ENCODE measurements around the gene GRK5.
A peak's percentile ranks its signal among the peaks of the same experiment; 100 is the strongest.
"Not testable (repeated sequence)": the region's sequence is repeated elsewhere in the genome, so short reads cannot be mapped to it uniquely, and the experiment has no call there.

The GRK5 gene

DNA sequence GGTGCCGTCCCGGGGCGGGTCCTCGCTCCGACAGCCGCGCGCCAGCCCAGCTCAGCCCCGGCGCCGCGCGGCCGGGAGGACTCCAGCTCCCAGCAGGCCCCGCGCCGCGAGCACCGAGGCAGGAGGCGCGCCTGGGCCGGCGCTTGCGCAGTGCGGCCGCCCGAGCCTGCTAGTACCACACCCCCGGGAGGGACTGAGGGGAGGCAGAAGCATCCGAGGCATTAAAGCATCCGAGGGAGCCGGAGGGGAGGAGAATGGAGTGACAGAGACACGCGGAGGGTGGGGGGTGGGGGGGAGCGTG, at the start of gene GRK5:
Gene GRK5, plus strand, starts transcription at position 206 of the 301 bp plus-strand sequence. CDS start 347 bp downstream, outside the sequence.
- peak within 1 kb of the TSS; percentile 88 to 99 (median 97) for H3K27ac ChIP-seq
- peak within 1 kb of the TSS; percentile 57 to 95 (median 74) for H3K4me3 ChIP-seq

DNA sequence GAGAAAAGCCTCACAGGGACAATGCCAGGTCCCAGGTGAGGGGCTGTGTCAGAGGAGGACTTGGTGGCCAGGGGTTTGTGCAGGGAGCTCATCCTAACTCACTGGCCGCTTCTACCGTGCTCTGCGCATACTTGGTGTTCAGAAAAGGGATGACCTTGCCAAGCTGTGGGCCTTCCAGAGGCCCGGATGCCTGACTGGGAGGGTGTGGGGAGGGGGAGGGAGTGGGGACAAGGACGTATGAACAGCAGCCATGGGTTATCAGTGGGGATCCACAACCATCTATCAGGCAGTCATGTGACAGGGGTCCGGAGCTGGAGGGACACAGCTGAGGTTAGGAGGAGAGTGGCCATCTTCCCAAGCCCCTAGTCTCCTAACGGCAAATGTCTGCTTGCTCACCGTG, 48.0 kb upstream of the GRK5 start:
- Histone ChIP-seq H3K4me3 (no peak overlapping the region), H3K27ac (no peak overlapping the region)

DNA sequence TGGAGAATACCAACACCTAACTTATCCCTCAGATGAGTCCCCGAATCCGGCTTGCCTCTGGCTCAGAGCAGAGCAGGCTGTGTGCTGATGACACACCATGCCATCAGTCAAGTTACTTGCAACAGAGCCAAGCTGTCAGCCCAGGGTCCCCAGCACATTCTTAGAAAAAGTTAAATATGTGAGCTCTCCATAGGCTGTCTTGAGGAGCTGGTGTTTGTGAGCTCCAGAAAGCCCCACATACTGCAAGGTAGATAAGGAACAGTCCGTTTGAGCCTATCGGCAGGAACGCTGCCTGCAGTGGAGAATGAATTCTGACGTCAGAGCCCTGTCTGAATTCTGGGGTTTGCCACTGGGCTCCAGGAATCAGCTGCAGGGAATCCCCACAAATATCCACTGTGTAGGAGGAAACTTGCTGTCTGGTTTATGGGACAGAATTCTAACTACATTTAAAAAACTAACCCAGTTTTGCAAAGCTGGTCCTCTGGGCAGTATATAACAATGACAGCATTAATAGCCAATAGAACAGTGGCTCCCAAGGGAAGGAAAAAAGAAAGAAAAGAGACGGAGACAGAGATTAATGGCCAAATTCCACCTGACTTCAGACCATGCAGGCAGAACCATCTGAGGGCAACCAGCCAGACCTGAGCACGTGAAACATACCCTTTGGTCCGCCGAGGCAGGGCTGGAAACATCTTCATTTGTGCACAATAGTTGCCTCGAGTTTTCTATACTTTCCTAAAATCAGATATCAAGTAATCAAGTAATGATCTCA, 45.5 kb upstream of the GRK5 start:
- H3K27ac ChIP-seq: no peak overlapping the region
- H3K4me3 ChIP-seq: no peak overlapping the region

DNA sequence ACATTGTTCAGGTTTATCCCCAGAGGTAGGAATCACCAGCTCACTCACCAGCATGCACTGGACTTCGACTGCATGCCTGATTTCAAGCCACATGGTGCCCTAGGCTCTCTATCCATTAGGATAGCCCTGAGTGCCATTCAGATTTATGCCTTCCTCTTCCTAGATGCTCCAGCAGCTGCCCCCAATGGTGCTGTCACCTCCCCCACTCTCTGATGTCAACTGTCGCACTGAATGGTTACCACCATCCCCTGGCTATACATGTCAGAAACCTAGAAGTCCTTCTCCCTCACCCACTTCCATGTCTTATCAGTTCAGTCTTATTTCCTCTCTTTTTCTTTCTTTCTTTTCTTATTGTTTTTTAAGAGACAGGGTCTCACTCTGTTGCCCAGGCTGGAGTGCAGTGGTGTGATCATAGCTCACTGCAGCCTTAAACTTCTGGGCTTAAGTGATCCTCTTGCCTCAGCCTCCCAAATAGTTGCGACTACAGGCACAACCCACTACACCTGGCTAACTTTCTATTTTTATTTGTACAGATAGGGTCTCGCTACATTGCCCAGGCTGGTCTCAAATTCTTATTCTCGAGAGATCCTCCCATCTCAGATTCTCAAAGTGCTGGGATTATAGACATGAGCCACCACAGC, 44.8 kb upstream of the GRK5 start:
- no peak overlapping the region for H3K27ac ChIP-seq
- no peak overlapping the region for H3K4me3 ChIP-seq

DNA sequence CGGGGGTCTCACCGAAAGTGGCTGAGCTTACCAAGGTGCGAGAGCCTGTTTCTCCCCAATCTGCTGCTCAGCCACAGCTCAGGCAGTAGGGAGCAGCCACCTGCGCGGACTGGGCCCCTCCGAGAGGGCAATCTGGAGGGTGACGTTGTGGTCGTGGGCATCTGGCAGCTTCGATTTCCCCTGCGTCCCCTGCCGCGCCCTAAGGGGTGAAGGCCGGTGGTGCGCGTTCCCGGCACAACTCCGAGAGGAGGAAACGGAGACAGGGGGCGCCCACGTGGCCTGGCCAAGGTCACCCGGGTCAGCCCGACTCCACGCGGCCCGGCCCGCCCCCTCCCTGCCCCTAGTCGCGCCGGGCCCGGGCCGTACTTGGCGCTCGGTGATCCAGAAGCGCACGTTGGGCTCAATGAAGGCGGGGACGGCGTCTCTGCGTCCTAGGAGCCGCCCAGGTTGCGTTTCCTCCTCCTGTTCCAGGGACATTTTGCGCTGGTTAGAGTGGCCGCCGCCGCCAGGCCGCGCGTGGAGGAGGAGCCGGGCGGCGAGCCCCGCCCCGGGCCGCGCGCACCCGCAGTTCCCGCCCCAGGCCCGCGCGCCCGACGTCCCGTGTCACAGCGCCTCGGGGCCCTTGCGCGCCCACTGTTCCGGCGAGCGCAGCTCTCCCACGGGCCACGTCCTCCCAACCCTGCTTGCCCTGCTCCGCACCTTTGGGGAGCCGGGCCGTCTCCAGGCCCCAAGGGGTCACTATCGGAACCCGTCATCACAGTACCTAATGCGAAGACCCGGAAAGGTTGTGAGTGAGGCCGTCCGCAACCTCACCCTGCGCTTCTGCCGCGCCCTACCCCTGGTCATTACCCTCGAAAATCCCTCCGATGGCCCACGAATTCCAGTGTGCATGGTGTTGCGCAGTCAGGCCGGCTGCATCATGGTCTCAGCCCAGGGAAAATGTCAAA, 41.9 kb upstream of the GRK5 start, which contains the start of gene SFXN4:
Gene SFXN4, minus strand, starts transcription at position 544 of the 947 bp plus-strand sequence. Its CDS starts 67 bp downstream, at position 477.
- Histone ChIP-seq H3K4me3 (peak within 1 kb of the TSS; percentile 58 to 88 (median 77)), H3K27ac (peak within 1 kb of the TSS; percentile 53 to 96 (median 88))

DNA sequence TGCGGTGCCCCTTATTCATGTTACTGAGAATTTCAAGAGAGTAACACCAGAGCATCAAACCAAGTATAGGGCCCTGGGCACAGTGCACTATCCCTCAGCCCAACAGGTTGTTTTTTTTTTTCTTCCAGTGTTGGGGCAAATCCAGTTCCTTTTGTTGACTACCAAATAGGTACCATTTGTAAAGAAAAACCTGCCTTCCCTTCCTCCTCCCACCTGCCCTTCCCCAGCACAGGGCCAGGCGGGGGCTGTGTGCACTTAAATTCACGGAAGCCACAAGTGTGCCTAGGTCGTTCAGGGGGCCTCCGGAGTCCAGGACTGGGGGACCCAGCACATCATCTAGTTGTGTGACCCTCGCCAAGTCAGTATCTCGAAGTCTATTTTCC, 41.3 kb upstream of the GRK5 start:
- peak overlapping the region; percentile 58 to 88 (median 77) for H3K4me3 ChIP-seq
- peak overlapping the region; percentile 43 to 96 (median 88) for H3K27ac ChIP-seq

DNA sequence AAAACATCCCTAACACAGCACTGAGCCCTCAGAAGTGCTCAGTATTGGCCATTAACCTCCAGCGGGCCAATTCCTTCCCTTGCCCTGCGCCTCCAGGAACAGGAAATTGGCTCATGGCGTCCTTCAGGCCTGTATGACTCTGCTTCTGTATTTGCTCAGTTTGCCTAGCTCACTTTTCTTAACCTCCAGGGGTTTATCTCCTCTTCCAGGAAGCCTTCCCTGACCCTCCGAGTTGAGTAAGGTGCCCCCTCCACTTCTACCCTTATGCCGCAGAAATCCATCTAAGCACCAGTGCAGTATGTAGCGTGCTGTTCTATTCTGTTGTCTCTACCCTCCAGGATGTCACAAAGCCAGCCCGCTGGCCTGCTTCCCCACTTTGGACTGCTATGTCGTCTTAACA, 40.8 kb upstream of the GRK5 start:
- peak overlapping the region in 8 of 21 experiments; percentile 12 to 93 (median 90) for H3K27ac ChIP-seq
- no peak overlapping the region for H3K4me3 ChIP-seq

DNA sequence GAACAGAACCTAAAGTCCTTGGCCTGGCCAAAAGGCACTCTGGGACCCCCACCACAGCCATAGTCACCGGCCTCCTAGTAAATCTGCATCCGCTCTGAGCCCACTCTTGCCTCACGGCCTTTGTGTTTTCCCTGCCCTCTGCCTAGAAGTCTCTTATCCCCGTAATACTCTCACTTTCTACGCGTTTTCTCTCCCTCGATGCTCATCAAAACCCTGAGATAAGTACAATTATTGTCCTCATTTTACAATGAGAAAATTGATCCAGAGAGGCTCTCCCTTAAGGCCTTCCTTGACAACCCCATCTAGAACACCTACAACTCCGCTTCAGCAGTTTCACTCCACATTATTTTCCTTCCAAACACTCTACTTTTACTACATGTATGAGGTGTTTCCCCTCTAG, 40.3 kb upstream of the GRK5 start:
- Histone ChIP-seq H3K4me3 (no peak overlapping the region), H3K27ac (peak overlapping the region in 3 of 21 experiments; percentile 12 to 92 (median 88))

DNA sequence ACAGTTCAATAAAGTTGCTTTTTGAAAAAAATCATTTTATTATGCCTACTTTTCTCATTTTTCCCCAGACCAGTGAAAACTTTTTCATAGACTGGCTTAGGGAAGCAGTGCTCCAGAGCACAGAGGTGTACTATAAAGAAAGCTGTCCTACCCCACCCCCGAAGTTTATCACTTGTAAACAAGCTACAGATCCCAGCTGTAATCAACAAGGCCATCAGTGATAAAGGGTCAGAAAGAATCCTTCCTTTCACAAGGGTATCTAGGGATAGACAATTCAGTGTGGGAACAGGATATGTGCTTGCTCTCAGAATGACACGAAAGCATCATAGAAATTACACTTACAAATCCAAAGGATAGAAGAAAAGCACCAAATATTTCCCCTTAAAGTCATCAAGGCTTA, 33.3 kb upstream of the GRK5 start:
- Histone ChIP-seq H3K4me3 (no peak overlapping the region), H3K27ac (no peak overlapping the region)

DNA sequence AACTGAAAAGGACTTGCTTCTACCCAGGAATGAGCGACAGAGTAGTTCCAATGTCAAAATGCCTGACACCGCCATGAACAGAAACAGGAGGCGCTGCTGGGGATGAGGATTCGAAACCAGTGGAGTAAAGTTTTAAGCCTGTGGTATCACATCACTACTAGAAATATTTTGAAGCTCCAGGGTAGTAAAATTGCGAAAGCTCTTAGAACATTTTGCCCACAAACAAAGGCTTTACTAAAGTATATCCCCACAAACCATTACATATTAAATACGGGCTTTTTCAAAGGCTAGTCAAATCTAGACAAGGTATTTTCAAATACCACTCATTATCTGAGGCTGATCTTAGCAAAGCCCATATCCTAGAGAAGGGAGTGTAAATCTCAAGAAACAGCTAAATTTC, 31.2 kb upstream of the GRK5 start:
- Histone ChIP-seq H3K27ac (peak overlapping the region in 1 of 21 experiments; percentile 2), H3K4me3 (no peak overlapping the region)

DNA sequence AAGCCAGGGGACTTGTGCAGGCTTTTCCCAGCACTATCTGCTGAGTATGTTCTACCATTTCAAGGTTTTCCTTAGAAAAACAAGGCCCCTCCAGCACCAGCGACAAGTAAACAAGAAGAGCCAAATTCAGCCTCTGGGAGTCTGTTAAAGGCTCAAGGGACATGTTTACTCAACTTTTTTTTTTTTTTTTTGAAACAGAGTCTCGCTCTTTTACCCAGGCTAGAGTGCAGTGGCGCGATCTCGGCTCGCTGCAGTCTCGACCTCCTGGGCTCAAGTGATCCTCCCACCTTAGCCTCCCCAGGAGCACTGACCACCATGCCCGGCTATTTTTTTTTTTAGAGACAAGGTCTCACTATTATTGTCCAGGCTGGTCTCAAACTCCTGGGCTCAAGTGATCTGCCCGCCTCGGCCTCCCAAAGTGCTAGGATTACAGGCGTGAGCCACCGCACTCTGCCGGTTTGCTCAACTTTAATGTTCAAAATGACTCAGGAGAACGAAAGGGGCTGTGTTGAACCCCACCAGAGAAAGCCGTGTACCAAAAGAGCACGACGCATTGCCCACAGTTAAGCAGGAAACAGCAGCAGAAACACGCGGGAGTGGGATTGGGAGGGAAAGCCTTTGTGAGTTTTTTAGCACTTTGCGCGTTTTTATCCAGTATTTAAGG, 29.5 kb upstream of the GRK5 start:
- Histone ChIP-seq H3K4me3 (peak overlapping the region; percentile 43 to 91 (median 70)), H3K27ac (peak overlapping the region in 19 of 21 experiments; percentile 82 to 99 (median 90))

DNA sequence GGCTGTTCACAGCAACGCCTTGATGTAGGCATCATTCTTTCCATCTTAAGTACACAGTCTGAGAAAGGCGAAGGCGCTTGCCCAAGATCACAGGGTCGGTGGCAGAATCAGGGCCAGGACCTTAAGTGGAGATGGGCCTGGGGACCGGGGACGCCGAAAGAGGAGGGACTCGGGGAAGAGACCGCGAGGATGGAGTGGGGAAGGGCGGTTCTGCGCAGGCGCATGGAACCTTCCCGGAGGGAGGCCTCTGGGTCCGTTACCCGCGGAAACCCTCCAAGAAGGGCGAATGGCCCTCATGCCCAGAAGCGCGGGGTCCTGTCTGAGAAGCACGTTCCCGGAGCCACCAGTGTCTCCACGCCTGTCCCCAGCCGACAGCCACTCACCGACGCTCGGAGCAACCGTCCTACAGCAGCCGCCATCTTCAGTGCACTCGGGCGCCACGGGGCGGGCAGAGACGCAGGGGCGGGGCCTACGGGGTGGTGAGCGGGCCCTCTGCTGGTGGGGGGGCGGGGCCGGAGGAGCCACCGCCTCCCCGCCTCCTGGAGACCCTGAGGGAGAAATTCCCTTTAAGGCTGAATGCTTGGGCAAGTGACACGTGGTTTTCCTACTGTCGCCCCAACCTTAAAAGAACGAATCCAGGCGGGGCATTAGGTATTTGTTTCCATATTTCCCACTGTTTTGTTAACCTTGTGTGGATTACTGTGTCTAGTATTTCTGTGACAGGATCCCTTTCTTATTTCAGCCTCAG, 28.8 kb upstream of the GRK5 start, which contains the start of gene PRDX3:
Gene PRDX3, minus strand, starts transcription at position 441 of the 748 bp plus-strand sequence. Its CDS starts 22 bp downstream, at position 419.
- Histone ChIP-seq H3K4me3 (peak within 1 kb of the TSS; percentile 43 to 91 (median 70)), H3K27ac (peak within 1 kb of the TSS; percentile 41 to 99 (median 90))

DNA sequence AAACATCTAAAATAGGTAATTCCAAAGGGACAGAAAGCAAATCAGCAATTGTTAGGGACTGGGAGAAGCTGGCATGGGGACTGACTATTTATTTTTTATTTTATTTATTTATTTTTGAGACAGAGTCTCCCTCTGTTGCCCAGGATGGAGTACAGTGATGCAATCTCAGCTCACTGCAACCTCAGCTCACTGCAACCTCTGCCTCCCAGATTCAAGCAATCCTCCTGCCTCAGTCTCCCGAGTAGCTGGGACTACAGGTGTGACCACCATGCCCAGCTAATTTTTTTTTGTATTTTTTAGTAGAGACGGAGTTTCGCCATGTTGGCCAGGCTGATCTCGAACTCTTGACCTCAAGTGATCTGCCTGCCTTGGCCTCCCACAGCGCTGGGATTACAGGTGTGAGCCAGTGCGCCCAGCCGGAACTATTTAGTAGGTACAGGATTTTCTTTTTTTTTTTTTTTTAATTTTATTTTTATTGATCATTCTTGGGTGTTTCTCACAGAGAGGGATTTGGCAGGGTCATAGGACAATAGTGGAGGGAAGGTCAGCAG, 26.4 kb upstream of the GRK5 start:
- not testable (repeated sequence) for H3K27ac ChIP-seq, H3K4me3 ChIP-seq

DNA sequence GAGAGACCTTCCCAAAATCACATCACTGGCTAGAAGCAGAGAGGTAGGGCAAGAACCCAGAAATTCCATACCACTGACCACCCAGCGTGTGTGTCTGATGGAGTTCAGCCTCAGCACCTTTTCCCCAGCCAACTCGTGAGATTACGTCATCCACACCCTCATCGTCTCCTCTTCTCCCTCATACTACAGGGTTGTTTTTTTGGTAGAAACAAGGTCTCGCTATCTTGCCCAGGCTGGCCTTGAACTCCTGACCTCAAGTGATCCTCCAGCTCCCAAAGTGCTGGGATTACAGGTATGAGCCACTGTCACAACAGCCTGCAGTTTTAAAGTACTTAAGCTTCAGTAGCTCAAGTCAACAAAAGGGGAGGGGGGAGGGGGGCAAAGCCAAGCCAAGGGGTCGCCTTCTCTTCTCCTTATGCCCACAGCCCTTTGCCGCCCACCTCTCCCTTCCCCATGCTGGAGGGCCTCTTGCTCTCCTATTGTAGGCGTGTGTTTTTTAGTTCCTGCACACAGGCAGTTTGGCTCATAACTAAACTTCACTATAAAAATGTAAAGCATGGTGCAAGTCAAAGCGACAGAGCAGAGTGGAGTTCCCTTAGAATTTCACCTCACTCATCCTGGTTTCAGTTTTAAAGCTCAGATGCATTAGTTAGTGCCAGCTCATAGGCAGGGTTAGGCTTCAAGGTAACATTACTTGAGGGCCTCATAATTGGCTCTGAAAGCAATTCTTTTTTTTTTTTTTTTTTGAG, 23.5 kb upstream of the GRK5 start:
- Histone ChIP-seq H3K4me3 (no peak overlapping the region), H3K27ac (no peak overlapping the region)

DNA sequence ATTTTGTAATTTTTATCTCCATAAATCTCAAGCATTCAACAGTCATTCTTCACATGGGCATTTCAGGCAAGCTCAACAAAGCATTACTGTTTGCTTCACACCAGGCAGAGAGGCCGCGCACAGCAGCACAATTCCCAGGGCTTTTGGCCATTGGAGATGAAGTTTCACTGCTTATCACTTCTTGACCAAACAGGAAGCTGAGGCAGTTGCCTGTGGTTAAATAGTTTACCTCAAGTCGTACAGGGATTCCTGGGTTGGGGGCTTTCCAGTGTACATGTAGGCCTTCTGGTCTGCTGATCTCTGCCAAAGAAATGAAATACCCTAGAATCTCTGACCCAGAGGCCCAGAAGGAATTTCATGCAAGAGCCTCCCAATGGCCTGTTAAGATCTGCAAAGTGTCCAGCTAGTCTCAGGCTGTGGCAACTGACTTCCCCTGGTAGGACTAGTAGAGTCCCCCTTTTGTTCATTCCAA, 17.5 kb upstream of the GRK5 start:
- Histone ChIP-seq H3K4me3 (no peak overlapping the region), H3K27ac (no peak overlapping the region)

DNA sequence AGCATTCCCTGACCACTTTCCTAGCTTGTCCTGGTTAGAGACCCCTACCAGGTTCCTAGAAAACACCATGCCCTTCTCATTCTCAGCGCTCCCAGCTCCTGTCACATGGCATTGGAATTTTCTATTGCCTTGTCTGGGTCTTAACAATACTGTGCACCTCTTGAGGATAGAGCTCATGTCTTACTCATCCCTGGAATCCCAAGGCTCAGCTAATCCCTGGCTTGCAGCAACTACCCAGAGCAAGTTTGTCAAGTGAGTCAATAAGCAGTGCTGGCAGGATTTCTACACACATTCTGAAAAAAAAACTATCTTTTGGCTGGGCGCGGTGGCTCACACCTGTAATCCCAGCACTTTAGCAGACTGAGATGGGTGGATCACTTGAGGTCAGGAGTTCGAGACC, 17.0 kb upstream of the GRK5 start:
- no peak overlapping the region for H3K27ac ChIP-seq
- no peak overlapping the region for H3K4me3 ChIP-seq

DNA sequence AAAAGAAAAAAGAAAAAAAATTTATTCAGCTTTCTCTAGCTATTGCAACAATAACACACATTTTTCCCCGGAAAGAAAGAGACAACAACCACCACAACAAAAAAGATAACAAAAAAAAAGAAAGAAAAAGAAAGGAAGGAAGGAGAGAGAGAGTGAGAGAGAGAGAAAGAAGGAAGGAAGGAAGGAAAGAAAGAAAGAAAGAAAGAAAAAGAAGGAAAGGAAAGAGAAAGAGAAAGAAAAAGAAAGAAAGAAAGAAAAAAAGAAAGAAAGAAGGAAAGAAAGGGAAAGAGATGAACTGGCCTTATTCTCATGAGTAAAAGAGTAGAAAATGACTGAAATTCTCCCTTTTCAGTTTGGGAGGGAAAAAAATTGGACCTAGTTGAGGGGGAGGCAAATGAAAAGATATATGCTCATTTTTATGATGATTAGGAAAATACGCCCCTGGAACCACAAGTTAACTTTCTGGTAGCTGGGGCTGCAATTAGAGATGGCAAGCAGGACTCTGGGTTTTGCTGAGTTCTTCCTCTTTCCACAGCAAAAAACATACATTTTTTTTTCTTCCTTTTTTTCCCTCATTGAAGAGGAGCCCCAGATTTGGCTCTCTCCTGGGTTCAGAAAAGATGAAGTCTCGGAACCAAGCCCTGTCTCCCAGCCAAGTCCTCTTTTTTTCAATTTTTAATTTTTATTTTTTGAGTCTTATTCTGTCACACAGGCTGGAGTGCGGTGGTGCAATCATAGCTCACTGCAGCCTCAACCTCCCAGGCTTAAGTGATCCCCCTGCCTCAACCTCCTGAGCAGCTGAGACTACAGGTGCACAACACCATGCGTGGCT, 16.2 kb upstream of the GRK5 start:
- no peak overlapping the region for H3K27ac ChIP-seq
- H3K4me3 ChIP-seq: no peak overlapping the region

Measured in skin epidermis (tissue), 12 donors.